Measurements from ENCODE around the gene FAM131A. TPM values are rescaled to one million over a fixed set of nuclear protein-coding genes. Genes with fewer than 3 reads are reported as not detected.

FAM131A gene
- total and polyA plus RNA-seq, 4 donors, result 0.81 to 5.7 (median 2.7) TPM

DNA sequence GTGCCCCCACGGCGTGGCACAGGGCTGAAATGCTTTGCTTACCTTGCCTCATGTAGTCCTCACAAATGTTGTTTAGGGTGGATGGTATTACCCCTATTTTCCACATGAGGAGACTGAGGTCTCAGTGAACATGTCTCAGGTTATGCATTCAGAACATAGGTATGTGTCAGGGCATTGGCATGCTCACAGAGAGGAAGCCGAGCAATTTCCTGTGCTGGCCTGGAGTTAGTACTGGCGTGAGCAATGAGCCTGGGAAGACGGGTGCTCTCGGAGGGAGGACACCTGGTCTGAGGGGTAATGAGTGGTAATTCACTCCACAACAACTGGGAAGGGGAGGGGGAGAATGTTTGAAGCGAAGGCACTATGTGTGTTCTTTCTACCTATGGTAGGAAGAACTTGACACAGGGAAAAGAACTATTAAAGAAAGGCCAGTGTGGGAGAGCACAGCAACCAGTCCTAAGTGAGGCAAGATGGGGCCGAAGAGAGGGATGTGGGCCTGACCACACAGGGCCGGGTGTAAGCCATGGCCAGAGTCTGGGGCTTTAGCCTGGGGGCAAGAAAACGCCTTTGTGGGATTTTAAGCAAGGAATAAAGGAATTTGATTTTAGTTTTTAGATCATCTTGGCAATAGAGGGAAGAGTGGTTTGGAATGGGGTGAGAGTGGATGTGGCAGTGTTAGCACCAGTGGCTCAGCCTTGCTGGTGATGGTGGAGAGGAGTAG is 4.9 kb upstream of the FAM131A start:
- Histone ChIP-seq H3K4me3 (ENCODE audit: low read depth in 1 of 3, low read length in 3 of 3) (no peak overlapping the region), H3K36me3 (ENCODE audit: control insufficient read depth in 4 of 4, insufficient read depth in 3 of 4, low read depth in 1 of 4, low read length in 3 of 4) (peaks cover 27 to 70% (median 62%) of the 10 kb centered on the region in 4 donors), H3K9ac (ENCODE audit: low read depth in 1 of 2, low read length in 2 of 2) (no peak overlapping the region), H3K27me3 (ENCODE audit: control insufficient read depth in 4 of 4, insufficient read depth in 4 of 4, low read length in 3 of 4) (no peaks in the 10 kb centered on the region), H3K27ac (ENCODE audit: low read depth in 1 of 2, low read length in 2 of 2) (peak overlapping the region in 1 of 2 donors; percentile 13), H3K9me3 (ENCODE audit: control insufficient read depth in 4 of 4, low read length in 3 of 4) (no peaks in the 10 kb centered on the region), H3K4me1 (ENCODE audit: control insufficient read depth in 4 of 4, insufficient read depth in 4 of 4, low read length in 3 of 4) (peaks cover 0 to 13% (median 6%) of the 10 kb centered on the region in 4 donors)
- TF ChIP-seq HNF4G (IDR thresholded peaks at IDR 0.05) (no peak), RXRA (IDR thresholded peaks at IDR 0.05) (no peak), SP1 (IDR thresholded peaks at IDR 0.05) (no peak), HNF4A (conservative IDR thresholded peaks at IDR 0.05) (no peak), FOXA1 (IDR thresholded peaks at IDR 0.05) (no peak), YY1 (IDR thresholded peaks at IDR 0.05) (no peak), EGR1 (IDR thresholded peaks at IDR 0.05; ENCODE audit: low read depth in 2 of 2) (no peak), FOXA2 (IDR thresholded peaks at IDR 0.05) (no peak), NR2F2 (IDR thresholded peaks at IDR 0.05) (no peak)
- TF ChIP-seq, protein P1, sequence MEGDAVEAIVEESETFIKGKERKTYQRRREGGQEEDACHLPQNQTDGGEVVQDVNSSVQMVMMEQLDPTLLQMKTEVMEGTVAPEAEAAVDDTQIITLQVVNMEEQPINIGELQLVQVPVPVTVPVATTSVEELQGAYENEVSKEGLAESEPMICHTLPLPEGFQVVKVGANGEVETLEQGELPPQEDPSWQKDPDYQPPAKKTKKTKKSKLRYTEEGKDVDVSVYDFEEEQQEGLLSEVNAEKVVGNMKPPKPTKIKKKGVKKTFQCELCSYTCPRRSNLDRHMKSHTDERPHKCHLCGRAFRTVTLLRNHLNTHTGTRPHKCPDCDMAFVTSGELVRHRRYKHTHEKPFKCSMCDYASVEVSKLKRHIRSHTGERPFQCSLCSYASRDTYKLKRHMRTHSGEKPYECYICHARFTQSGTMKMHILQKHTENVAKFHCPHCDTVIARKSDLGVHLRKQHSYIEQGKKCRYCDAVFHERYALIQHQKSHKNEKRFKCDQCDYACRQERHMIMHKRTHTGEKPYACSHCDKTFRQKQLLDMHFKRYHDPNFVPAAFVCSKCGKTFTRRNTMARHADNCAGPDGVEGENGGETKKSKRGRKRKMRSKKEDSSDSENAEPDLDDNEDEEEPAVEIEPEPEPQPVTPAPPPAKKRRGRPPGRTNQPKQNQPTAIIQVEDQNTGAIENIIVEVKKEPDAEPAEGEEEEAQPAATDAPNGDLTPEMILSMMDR (IDR thresholded peaks at IDR 0.05; ENCODE audit: low read depth, low read length, missing input control), result no peak
- TF ChIP-seq, protein P2, sequence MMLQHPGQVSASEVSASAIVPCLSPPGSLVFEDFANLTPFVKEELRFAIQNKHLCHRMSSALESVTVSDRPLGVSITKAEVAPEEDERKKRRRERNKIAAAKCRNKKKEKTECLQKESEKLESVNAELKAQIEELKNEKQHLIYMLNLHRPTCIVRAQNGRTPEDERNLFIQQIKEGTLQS (IDR thresholded peaks at IDR 0.05), result no peak
- DNase-seq (ENCODE audit: low spot score), result no peak
- 82% methylated on average over 10 of the region's 10 CpGs for WGBS

DNA sequence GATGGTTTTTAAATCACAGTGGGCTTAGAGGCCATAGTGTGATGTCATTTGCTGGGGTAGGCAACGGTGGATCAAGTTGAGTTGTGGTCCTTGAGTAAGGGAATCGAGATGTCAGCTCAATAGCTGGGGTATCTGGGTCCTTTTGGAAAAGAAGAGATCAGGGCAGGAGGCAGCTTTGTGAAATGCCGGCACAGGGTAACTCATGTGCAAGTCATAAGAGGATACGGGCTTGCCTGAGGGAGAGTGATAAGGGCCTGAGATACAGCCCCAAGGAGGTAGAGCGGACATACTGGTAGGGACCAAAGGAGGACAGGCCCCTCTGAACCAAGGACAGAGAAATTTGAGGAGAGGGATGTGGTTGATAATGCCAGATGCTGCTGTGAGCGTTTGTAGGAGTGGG is 4.2 kb upstream of the FAM131A start:
- H3K9me3 ChIP-seq (ENCODE audit: control insufficient read depth in 4 of 4, low read length in 3 of 4), result no peaks in the 10 kb centered on the region
- H3K4me3 ChIP-seq (ENCODE audit: low read depth in 1 of 3, low read length in 3 of 3), result no peak overlapping the region
- H3K27ac ChIP-seq (ENCODE audit: low read depth in 1 of 2, low read length in 2 of 2), result no peak overlapping the region
- peaks cover 21 to 63% (median 57%) of the 10 kb centered on the region in 4 donors for H3K36me3 ChIP-seq (ENCODE audit: control insufficient read depth in 4 of 4, insufficient read depth in 3 of 4, low read depth in 1 of 4, low read length in 3 of 4)
- no peaks in the 10 kb centered on the region for H3K27me3 ChIP-seq (ENCODE audit: control insufficient read depth in 4 of 4, insufficient read depth in 4 of 4, low read length in 3 of 4)
- TF ChIP-seq, protein P1 (IDR thresholded peaks at IDR 0.05; ENCODE audit: low read depth, low read length, missing input control), result no peak
- TF ChIP-seq YY1 (IDR thresholded peaks at IDR 0.05), result no peak
- no peak for TF ChIP-seq RXRA (IDR thresholded peaks at IDR 0.05)
- no peak for DNase-seq (ENCODE audit: low spot score)
- H3K4me1 ChIP-seq (ENCODE audit: control insufficient read depth in 4 of 4, insufficient read depth in 4 of 4, low read length in 3 of 4), result peaks cover 0 to 13% (median 6%) of the 10 kb centered on the region in 4 donors
- no peak overlapping the region for H3K9ac ChIP-seq (ENCODE audit: low read depth in 1 of 2, low read length in 2 of 2)
- 91% methylated on average over 6 of the region's 6 CpGs for WGBS

DNA sequence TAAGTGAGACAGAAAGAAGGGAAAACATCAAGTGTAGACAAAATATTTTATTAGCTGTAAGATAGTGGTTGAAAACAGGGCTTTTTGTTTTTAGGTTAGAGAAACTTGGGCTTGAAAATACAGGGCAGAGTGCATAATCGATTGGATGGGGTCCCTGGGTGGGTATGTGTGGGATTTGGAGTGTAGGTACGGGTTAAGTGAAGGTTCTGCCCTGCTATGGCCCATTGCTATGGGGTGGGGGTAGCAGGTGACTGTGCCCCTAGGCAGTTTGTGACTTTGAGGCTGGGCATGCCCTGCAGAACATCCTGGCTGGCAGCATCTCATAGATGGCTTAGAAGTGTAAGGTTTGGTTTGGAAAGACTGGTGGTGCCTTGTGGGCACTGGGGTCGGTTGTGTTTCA is 3.7 kb upstream of the FAM131A start:
- Histone ChIP-seq H3K36me3 (ENCODE audit: control insufficient read depth in 4 of 4, insufficient read depth in 3 of 4, low read depth in 1 of 4, low read length in 3 of 4) (peaks cover 15 to 58% (median 52%) of the 10 kb centered on the region in 4 donors), H3K4me3 (ENCODE audit: low read depth in 1 of 3, low read length in 3 of 3) (no peak overlapping the region), H3K27me3 (ENCODE audit: control insufficient read depth in 4 of 4, insufficient read depth in 4 of 4, low read length in 3 of 4) (no peaks in the 10 kb centered on the region), H3K4me1 (ENCODE audit: control insufficient read depth in 4 of 4, insufficient read depth in 4 of 4, low read length in 3 of 4) (peaks cover 0 to 13% (median 6%) of the 10 kb centered on the region in 4 donors), H3K27ac (ENCODE audit: low read depth in 1 of 2, low read length in 2 of 2) (peak overlapping the region in 1 of 2 donors; percentile 35), H3K9me3 (ENCODE audit: control insufficient read depth in 4 of 4, low read length in 3 of 4) (no peaks in the 10 kb centered on the region), H3K9ac (ENCODE audit: low read depth in 1 of 2, low read length in 2 of 2) (no peak overlapping the region)
- WGBS, result 88% methylated on average over 3 of the region's 3 CpGs
- DNase-seq (ENCODE audit: low spot score), result no peak
- TF ChIP-seq GABPA (IDR thresholded peaks at IDR 0.05 in 1 of 2, conservative IDR thresholded peaks at IDR 0.05 in 1 of 2) (no peak), JUND (IDR thresholded peaks at IDR 0.05) (no peak), EGR1 (IDR thresholded peaks at IDR 0.05; ENCODE audit: low read depth in 2 of 2) (no peak), FOXA2 (IDR thresholded peaks at IDR 0.05) (no peak), TAF1 (conservative IDR thresholded peaks at IDR 0.05) (no peak), FOXA1 (IDR thresholded peaks at IDR 0.05) (no peak), HNF4G (IDR thresholded peaks at IDR 0.05) (no peak)
- TF ChIP-seq, protein P1 (IDR thresholded peaks at IDR 0.05; ENCODE audit: low read depth, low read length, missing input control), result no peak
- TF ChIP-seq, protein P3, sequence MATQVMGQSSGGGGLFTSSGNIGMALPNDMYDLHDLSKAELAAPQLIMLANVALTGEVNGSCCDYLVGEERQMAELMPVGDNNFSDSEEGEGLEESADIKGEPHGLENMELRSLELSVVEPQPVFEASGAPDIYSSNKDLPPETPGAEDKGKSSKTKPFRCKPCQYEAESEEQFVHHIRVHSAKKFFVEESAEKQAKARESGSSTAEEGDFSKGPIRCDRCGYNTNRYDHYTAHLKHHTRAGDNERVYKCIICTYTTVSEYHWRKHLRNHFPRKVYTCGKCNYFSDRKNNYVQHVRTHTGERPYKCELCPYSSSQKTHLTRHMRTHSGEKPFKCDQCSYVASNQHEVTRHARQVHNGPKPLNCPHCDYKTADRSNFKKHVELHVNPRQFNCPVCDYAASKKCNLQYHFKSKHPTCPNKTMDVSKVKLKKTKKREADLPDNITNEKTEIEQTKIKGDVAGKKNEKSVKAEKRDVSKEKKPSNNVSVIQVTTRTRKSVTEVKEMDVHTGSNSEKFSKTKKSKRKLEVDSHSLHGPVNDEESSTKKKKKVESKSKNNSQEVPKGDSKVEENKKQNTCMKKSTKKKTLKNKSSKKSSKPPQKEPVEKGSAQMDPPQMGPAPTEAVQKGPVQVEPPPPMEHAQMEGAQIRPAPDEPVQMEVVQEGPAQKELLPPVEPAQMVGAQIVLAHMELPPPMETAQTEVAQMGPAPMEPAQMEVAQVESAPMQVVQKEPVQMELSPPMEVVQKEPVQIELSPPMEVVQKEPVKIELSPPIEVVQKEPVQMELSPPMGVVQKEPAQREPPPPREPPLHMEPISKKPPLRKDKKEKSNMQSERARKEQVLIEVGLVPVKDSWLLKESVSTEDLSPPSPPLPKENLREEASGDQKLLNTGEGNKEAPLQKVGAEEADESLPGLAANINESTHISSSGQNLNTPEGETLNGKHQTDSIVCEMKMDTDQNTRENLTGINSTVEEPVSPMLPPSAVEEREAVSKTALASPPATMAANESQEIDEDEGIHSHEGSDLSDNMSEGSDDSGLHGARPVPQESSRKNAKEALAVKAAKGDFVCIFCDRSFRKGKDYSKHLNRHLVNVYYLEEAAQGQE (IDR thresholded peaks at IDR 0.05), result no peak
- TF ChIP-seq, protein P2 (IDR thresholded peaks at IDR 0.05), result no peak
